Muscle of back (tissue), 11 donors: Measurements from ENCODE around the gene ADGRB3. TPM values are rescaled to one million over a fixed set of nuclear protein-coding genes. Genes with fewer than 3 reads are reported as not detected.
"Not testable (repeated sequence)": the region's sequence is repeated elsewhere in the genome, so short reads cannot be mapped to it uniquely, and the experiment has no call there.

Source experiments
- DNase-seq, 3 donors: peaks; one replicate each; pipeline versions ENCODE4 v3.0.0 to v3.0.0-alpha.2; 2013
- polyA plus RNA-seq, 10 donors: library from polyadenylated mRNA; unstranded; fragments of 120-200 nt; gene quantifications; one replicate each; pipeline ENCODE4 v1.2.1, GENCODE V29; 2013; ENCODE audit not compliant: insufficient read length in 10 of 10

ADGRB3 gene
- polyA plus RNA-seq, 10 donors, result 0.35 to 1.9 (median 0.62) TPM

- no peak for DNase-seq
Measured at GRCh38 chr6:69116658-69117057, 481.6 kb downstream of the ADGRB3 start.

- DNase-seq, result not testable (repeated sequence)
Measured at GRCh38 chr6:69121461-69122406, 486.7 kb downstream of the ADGRB3 start.

- no peak for DNase-seq
Measured at GRCh38 chr6:69122407-69122773, 487.3 kb downstream of the ADGRB3 start.

GRCh38 chr6:69128411-69128810, 493.3 kb downstream of the ADGRB3 start:
- peak in 1 of 3 donors; percentile 3 for DNase-seq

GRCh38 chr6:69129046-69129445, 494.0 kb downstream of the ADGRB3 start:
- DNase-seq, result no peak

- DNase-seq, result no peak
Measured at GRCh38 chr6:69135927-69136326, 500.8 kb downstream of the ADGRB3 start.

- DNase-seq, result no peak
Measured at GRCh38 chr6:69138148-69138547, 503.1 kb downstream of the ADGRB3 start.

GRCh38 chr6:69138893-69139494, 503.9 kb downstream of the ADGRB3 start:
- no peak for DNase-seq

GRCh38 chr6:69145062-69145461, 510.0 kb downstream of the ADGRB3 start:
- no peak for DNase-seq

GRCh38 chr6:69146385-69146784, 511.3 kb downstream of the ADGRB3 start:
- DNase-seq, result no peak

- DNase-seq, result no peak
Measured at GRCh38 chr6:69155467-69155866, 520.4 kb downstream of the ADGRB3 start.

- no peak for DNase-seq
Measured at GRCh38 chr6:69162811-69163210, 527.7 kb downstream of the ADGRB3 start.

GRCh38 chr6:69164564-69165229, 529.6 kb downstream of the ADGRB3 start:
- DNase-seq, result peak in 2 of 3 donors; percentile 2 to 25

GRCh38 chr6:69179681-69180080, 544.6 kb downstream of the ADGRB3 start:
- no peak for DNase-seq

GRCh38 chr6:69180361-69181067, 545.4 kb downstream of the ADGRB3 start:
- DNase-seq, result no peak

- DNase-seq, result no peak
Measured at GRCh38 chr6:69181964-69182363, 546.9 kb downstream of the ADGRB3 start.

- no peak for DNase-seq
Measured at GRCh38 chr6:69185276-69185675, 550.2 kb downstream of the ADGRB3 start.

GRCh38 chr6:69202768-69203167, 567.7 kb downstream of the ADGRB3 start:
- DNase-seq, result peak in 2 of 3 donors; percentile 20 to 38

- no peak for DNase-seq
Measured at GRCh38 chr6:69216127-69216526, 581.0 kb downstream of the ADGRB3 start.

GRCh38 chr6:69217343-69217742, 582.3 kb downstream of the ADGRB3 start:
- no peak for DNase-seq

- DNase-seq, result no peak
Measured at GRCh38 chr6:69220375-69220774, 585.3 kb downstream of the ADGRB3 start.

GRCh38 chr6:69232008-69232407, 596.9 kb downstream of the ADGRB3 start:
- DNase-seq, result no peak
